HG03066 (cell line): Measurements from ENCODE around the gene MAP3K3.

ENCODE experiments used
- ATAC-seq: cut with Tn5 transposase; IDR thresholded peaks from one replicate; pipeline ENCODE4 v1.9.1; 2021; ENCODE audit warnings: low read depth; ENCODE audit not compliant: unreplicated experiment

MAP3K3 gene

GRCh38 chr17:63647936-63648335, 25.7 kb downstream of the MAP3K3 start:
- no peak for ATAC-seq

- no peak for ATAC-seq
Observed at GRCh38 chr17:63649813-63650212, 27.6 kb downstream of the MAP3K3 start.

GRCh38 chr17:63652106-63652505, 29.9 kb downstream of the MAP3K3 start:
- no peak for ATAC-seq

- no peak for ATAC-seq
Observed at GRCh38 chr17:63653050-63653449, 30.8 kb downstream of the MAP3K3 start.

DNA sequence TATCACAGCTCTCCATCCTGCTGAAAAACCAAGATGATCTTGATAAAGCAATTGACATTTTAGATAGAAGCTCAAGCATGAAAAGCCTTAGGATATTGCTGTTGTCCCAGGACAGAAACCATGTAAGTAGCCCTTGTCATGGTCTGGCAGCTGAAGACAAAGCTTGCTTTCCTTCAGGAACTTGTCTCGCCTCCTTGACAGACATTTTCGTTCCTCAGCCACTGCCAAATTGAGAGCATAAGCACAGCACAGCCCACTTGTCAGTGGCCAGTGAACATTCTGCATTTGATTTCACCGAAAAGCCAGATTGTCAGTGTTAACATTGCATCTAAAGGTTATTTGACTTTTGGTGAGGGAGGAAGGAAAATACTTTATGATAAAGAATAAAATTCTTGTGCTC, 35.6 kb downstream of the MAP3K3 start:
- no peak for ATAC-seq

GRCh38 chr17:63658366-63658765, 36.1 kb downstream of the MAP3K3 start:
- ATAC-seq, result no peak

DNA sequence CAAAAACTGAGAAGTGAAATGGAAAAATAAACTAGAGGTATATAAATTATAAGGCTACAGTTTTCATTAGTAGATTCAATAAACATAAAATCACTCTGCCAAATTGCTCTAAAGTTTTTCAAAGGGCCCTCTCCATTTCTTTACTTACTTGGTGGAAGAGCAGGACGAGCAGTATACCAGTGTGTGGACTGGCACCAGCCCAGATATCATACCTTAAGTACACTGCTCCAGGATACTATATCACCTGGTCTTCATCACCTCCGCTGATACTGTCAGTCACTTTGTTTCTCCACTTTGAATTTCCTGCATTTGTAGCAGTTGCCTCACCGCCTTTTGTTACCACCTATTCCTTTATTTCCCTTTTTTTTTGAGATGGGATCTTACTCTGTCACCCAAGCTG, 37.6 kb downstream of the MAP3K3 start:
- no peak for ATAC-seq

DNA sequence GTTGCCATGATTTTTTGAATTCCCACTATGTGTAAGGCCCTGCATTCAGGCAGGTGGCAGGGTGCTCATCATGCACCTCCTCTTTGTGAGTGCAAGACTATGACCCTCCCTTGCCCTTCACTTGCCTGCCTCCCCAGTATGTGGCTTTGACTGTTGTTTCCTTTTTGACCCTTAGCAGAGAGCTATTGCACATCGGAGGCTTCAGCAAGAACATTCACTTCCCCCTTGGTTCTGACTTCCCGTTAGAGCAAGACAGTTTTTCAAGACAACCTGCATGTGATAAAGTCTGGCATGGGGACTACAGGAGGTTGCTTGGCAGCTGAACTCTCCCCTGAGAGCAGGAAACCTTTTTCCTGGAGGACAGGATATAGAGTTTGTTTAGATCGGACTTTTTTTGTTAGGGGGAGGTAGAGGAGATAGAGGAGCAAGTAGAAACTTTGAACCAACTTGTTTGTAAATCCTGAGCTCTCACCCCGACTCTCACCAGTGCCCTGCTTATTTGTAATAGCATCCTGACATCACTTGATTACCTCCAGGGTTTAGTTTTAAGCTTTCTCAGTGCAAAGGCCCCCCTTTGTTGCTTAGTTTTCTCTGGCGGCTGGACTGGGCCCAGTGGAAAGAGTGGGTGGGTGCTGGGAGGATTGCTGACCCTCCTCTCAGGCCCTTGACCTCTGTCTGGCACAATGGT, 43.5 kb downstream of the MAP3K3 start:
- no peak for ATAC-seq

GRCh38 chr17:63672856-63673255, 50.6 kb downstream of the MAP3K3 start:
- no peak for ATAC-seq

DNA sequence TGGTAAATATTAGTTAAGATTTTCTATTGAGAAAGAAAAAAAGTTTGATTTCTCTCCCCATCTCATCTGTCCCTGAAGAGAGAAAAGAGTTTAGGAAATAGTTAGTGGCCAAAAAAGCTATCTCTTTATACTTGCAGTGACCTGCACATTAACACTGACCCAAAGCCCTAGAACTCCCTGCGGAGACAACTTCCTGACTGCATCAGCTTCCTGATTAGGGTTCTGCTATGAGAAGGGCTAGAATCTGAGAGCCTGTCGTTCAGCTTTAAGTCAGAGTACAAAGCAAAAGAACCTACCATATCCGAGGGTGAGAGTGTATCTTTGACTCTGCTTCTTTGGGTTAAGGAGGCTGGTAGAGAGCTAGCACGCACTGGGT, 53.0 kb downstream of the MAP3K3 start:
- ATAC-seq, result no peak

DNA sequence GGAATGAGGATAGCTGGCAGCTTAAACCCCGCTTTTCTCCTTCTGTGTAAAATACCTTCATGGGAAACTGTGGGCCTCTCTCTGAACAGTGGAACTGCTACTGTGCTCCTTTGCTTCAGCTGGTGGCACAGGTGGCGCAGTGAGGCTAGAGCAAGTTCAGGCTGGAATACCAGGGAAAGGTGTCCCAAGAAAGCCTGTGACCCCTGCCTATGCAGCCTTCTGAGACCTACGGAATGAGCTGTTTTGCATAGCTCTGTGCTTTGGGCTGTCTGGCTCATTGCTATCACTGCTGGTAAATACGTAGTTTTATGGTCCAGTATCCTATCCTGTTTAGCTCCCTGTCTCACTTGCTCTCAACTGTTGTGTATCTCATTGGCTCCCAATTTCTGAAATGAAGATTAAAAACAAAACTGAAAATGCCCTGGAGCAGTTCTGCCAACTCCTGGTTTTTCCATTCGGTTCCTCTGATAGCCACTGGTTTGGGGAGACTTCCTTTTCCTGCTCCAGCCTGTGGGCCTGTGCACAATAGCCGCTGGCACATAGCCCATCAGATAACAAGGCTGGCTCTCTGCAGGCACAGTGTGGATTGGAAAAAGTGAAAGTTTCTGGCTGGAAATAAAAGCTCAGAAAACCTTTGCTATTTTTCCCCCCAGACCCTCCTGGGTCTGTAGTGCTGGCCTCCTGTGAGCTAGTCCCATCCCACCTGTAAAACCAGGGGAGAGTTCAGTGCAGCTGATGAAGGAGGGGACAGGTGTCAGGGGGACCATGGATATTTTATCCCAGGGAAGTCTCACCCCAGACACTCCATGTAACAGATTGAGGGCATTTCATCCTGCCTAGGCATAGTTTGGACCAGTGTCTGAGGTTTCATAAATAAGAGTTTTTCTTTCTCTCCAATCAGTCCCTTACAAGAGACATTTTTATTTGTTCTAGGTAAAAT, 53.7 kb downstream of the MAP3K3 start:
- ATAC-seq, result no peak

DNA sequence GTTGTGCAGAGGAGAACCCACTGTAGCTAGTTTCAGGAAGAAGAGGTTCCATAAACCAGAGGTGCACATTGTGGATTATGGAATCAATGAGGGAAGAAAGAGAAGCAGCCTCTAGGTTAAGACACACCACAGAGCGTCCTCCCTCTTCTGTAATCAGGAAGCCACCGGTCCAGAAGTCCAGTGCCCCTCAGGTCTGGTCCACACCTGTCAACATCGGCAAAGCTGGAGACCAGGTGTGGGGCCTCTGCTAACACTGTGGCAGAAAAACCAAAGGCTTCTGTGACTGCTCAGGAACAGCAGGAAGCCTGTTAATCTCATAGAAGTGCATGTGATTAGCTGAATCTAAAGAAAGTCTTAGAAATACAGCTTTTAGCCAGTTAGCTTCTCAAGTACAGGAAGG, 54.4 kb downstream of the MAP3K3 start:
- no peak for ATAC-seq

DNA sequence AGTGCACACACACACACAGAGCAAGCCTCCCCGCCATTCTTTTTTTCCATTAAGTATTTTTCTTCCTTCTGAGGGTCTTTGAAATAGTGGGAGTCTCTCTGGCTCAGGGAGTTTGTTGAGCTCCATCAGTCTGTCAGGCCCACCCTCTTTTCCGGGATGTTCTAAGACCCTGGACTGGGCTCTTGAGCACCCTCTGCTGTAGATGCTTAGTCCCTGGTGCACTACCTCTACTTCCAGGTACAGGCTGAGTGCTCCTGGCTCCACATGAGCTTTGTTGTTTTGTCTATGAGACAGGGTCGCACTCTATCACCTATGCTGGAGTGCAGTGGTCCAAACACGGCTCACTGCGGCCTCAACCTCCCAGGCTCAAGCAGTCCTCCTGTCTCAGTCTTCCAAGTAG, 57.0 kb downstream of the MAP3K3 start:
- ATAC-seq, result no peak

- ATAC-seq, result no peak
Observed at GRCh38 chr17:63680700-63681099, 58.5 kb downstream of the MAP3K3 start.

DNA sequence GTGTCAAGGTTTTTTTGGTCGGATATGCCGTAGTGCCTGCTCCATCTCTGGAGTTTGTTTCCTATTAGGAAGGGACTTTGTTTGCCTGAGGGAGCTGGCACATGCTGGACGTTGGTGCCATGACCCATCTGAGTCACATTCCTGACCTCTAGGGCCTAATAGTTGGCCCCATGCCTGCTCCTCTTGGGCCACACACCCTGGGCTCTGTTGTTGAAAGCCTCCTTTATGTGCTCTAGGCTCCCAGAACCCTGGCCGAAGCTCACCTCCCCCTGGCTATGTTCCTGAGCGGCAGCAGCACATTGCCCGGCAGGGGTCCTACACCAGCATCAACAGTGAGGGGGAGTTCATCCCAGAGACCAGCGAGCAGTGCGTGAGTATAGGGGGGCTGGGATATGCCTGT, 59.3 kb downstream of the MAP3K3 start:
- ATAC-seq, result no peak

DNA sequence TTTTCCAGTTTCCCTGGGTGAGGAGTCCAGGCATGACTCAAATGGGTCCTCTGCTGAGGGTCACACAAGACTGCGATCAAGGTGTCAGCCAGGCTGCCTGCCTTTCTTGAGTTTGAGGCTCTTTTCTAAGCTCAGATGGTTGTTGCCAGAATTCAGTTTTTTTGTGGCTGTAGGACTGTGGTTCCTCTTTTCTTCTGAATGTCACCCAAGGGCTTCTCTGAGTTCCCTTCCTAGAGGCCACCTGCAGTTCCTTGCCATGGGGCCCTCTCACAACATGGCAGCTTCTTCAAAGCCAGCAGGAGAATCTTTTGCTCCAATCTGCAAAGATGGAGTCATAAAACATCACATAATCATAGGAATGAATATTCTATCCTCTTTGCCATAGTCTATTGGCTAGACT, 60.2 kb downstream of the MAP3K3 start:
- no peak for ATAC-seq

DNA sequence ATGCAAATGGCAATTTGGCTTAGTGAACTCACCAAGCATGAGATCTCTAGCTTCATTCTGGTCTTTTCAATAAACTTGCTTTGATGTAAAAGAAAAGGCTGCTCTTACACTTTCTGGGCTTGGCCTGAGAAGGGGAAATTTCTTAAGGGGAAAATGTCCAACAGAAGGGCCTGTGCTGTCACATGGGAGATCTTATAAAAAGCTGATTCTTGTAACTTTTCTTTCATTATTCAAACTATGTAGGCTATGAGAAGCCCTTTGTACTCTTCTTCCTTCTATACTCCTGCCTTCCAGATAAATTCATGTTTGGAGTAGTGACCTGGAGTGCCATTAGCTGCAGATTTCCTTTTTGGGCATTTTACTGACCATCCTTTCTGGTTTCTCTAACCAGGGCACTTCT, 60.8 kb downstream of the MAP3K3 start:
- ATAC-seq, result no peak

- no peak for ATAC-seq
Observed at GRCh38 chr17:63685041-63685440, 62.8 kb downstream of the MAP3K3 start.

DNA sequence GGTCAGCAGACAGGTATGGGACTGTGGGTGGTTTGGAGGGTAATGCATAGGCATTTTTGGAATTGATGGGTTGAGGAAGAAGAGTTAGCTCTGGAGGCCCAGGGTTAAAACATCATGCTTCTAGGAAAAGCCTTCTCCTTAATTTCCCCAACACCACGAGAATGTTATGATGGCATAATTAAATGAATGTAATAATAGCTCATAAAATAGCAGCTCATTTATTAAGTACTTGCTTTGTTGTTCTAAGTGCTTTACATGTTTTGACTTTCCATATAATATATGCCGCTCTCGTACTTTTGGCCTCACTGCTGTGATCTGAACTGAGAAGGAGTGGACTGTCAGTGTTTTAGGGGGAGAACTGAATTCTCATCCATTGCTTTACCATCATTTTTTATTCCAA, 63.4 kb downstream of the MAP3K3 start:
- no peak for ATAC-seq

- no peak for ATAC-seq
Observed at GRCh38 chr17:63686138-63686685, 64.0 kb downstream of the MAP3K3 start.

DNA sequence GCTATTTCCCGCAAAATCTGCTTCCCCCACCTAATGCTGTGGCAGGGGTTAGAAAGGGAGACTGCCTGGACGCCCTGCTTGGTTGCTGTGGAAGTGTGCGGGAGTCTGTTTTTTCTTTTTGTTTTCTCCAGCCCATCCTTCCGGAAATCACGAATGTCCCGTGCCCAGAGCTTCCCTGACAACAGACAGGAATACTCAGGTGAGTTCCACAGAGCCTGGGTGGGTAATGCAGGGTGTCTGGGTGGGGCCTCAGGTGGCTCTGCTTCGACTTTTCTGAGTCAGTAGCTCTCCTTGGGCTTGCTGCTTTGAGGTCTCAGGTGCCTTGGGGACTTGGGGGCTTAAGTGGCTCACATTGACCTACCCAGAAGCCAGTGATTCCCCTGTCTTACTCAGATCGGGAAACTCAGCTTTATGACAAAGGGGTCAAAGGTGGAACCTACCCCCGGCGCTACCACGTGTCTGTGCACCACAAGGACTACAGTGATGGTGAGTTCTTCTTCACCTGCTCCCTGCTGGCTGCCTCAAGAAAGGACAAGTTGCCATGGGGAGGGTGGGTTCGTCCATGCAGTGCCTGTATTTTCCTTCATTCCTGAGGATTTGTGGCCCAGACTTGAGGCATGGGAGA, 66.3 kb downstream of the MAP3K3 start:
- no peak for ATAC-seq
